Measurements from ENCODE around the gene TNNI3K.

Gene TNNI3K

DNA sequence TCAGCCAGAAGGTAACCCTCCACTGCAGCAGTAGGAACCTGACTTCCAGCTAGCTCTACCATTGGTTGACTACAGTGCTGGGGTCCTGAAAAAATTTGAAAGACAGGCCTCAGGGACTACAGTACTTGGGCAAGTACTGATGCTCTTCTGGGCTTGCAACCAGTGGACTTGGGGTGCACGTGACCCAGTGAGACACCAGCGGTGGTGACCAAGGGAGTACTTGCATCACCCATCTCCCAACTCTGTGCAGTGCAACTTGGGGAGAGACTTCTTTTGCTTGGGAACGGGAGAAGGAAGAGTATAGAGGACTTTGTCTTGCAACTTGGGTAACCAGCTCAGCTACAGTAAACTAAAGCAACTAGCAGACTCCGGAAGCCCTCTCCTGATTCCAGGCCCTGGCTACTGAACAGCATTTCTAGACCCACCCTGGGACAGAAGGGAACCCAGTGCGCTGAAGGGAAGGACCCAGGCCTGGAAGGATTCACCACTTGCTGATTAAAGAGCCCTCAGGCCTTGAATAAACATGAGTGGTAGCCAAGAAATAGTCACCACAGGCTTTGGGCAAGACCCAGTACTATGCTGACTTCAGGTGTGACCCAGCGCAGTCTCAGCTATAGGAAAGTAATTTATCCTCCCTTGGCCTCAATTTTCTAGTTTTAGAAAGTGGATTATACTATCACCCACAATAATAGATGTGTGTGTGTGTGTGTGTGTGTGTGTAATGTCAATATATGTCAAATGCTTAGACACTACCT, 45.6 kb downstream of the TNNI3K start:
- no peak overlapping the region for H3K4me3 ChIP-seq (ENCODE audit: low read depth, low read length)

DNA sequence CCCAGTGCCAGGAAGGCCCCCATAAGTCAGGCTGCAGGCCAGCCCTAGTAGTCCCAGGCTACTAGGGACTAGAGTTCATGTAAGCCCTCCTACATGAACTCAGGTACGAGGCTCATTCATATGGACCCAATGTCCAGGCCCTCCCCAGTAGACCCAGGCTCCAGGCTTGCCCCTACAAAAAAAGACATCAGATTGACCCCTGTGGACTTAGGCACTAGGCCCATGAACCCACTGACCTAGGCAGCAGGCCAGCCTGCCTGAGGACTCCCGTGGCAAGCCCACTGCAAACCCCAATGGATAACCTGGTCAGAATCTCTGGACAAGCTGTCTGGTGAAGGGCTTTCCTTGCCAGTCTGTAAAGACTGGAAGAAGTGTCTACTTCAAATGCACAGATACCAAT, 51.2 kb downstream of the TNNI3K start:
- no peak overlapping the region for H3K4me3 ChIP-seq (ENCODE audit: low read depth, low read length)

DNA sequence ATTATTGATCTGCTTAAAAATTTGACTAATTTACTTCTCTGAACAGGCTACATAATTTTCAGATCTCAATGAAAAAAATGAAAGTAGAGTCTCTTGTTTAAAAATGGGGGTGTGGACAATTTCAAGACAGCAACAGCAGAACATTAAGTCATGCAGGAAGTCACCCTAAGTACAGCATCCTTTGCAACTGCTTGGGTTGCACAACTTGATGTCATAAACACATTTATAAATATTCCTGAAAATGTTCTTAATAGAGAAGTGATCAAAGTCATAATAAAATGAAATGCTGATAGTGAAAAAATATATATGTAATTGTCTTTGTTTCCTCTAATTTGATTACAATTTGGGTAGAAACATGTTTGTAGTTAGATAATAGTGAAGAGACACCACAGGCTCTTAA, 79.3 kb downstream of the TNNI3K start:
- H3K4me3 ChIP-seq (ENCODE audit: low read depth, low read length): no peak overlapping the region

DNA sequence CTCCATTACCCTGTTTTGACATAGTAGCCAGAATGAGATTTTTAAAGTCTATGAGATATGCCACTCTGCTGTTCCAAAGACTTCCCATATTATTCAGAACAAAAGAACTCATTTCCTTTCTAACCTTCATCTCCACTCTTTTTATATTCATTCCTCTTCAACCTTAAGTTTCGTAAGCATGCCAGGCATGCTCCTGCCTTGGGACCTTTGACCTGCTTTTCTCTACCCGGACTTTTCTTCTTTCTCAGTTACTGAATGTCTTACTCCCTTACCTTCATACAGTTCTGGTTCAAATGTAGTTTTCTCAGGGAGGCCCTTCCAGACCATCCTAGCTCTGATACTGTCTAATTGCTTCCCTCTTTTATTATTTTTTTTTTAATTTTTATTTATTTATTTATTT, 81.1 kb downstream of the TNNI3K start:
- no peak overlapping the region for H3K4me3 ChIP-seq (ENCODE audit: low read depth, low read length)

DNA sequence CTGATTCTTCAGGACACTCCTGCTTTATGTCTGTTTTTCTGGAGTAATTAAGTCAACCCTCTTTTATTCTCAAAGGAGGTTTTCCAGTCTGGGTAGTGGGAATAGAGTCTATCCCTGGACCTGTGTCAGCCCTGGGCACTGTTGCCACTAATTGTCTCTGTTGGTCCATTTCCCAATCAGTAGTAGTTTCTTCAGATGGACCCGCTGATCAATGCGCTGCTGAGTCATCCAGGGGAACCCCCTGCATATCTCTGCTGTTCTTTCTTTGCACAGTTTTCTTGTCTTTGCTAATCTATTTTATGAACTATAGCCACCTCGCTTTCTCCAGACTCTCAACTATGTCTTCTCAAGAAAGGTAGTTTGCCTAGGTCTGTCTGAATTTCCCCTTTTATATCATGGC, 82.5 kb downstream of the TNNI3K start:
- H3K4me3 ChIP-seq (ENCODE audit: low read depth, low read length): no peak overlapping the region

DNA sequence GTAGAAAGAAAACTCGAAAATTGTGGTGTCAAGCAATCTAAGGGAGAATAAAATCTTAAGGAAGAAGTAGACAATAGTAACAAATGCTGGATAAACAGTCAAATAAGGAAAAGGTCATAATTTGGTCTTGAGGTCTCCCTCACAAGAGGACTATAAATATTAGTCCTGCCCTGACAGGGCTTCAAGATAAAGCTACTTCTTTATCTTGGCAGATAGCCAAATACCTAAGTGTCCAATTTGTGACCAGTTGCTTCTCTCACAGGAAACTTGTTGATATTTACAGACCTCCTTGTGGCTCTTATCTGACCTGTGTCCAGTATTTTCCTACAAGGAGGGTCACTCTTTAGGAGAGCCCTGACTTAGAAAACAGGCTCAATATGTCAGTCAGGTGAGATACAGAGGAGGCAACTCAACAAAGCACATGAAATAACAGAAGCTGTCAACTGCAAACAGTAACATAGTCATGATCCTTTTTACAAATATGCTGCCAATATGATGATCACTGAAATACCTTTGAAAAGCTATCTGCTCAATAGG, 88.8 kb downstream of the TNNI3K start:
- H3K4me3 ChIP-seq (ENCODE audit: low read depth, low read length): no peak overlapping the region

DNA sequence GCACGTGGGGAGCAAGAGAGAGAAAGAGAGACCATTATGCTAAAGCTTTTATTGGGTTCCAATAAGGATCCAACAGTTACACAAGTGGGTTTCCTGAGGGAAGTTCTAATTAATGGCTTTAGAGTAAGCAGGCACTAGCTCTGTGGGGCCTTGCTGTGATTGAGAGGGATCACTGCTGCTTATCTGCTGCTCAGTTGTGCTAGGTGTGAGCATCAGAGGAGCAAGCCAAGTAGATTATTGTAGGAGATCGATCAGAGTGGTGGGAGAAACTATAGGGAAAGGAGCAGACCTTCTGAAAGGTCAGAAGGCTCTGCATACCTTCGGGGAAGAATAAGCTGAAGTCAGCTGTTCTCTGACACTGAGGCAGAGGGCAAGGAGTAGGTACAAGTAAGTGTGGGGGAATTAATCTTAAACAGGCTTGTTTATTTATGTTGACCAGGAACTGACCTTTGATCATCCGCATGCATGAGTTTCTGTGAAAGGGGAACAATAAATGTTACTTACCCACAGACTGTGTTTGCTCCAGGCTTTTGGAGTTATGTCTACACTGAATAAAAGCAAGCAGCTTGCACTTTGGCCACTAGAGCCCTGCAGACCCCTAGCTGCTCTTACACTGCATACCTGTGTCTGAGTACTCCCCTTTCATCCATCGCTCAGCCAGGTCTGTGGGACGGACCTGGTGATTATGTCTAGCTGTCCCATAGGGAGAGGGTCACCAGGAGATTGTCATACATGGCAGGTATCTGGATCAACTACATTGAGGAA, 89.7 kb downstream of the TNNI3K start:
- H3K4me3 ChIP-seq (ENCODE audit: low read depth, low read length): no peak overlapping the region

DNA sequence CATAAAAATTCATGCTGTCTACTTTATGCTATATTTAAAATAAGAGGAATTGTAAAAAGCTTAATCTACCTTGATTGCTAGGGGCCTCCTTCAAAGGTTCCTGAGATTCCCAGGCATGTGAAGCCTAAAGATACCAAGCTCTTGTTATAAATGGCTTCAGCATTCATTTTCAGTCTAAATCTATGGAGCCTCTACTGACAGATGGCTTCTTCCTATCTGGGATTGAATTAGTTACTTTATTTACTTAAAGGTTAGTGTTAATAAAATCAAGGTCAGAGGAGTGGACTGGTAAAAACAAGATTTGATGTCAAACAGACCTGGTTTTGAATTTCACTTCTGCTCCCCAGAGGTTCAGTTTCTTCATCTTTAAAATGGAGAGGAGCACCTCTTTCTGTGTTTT, 93.7 kb downstream of the TNNI3K start:
- no peak overlapping the region for H3K4me3 ChIP-seq (ENCODE audit: low read depth, low read length)

DNA sequence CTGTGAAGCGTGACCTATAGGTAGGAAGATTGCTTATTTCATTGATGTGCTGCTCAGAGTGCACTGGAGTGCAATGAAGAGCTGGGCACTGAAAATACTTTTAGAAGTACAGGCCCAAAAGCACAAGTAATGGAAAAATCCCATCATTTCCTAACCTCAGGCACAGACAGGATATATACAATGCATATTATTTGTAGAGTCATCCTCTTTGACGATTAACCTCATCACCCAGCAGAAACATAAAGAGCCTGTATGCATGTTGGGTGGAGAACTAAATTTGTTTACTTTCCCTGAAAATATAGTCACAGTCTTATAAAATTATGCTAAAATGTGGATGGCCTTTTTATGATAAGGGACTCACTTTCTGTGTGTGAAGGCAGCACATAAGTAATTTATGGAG, 98.1 kb downstream of the TNNI3K start:
- H3K4me3 ChIP-seq (ENCODE audit: low read depth, low read length): no peak overlapping the region

DNA sequence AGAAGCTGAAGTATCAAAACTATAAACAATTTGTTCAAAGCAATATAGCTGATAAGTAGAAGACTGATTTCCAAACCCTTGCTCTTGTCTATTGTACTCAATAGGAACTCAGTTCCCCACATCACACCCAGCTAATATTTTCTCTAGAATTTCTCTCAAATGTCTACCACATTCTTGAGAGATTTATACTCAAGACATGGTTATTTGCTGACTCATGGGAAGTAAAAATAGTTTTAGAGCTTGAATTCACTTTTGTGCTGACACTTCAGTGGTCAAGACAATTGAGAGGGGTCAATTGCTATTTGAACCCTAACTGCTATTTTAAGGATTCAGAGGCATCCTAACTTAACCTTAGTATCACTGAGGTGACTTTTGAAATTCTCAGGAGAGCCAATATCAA, 99.0 kb downstream of the TNNI3K start:
- no peak overlapping the region for H3K4me3 ChIP-seq (ENCODE audit: low read depth, low read length)

DNA sequence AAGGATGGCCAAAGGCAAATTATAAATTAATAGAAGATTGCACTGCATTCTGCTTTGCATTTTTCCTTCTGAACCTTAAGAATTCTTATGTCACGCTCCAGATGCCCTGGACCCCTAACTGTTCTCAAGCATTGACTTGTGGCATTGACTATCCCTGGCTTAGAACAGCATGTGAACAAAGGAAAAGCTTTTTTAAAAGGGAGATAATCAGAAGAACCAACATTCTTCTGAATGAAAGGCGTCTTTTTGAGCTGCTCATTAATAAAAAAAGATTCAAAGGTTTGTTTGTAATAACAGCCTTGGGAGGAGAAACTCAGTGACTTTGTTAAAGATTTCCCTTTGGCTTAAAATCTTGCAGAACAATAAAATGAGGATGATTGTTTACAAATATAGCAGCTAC, 105.5 kb downstream of the TNNI3K start:
- no peak overlapping the region for H3K4me3 ChIP-seq (ENCODE audit: low read depth, low read length)

DNA sequence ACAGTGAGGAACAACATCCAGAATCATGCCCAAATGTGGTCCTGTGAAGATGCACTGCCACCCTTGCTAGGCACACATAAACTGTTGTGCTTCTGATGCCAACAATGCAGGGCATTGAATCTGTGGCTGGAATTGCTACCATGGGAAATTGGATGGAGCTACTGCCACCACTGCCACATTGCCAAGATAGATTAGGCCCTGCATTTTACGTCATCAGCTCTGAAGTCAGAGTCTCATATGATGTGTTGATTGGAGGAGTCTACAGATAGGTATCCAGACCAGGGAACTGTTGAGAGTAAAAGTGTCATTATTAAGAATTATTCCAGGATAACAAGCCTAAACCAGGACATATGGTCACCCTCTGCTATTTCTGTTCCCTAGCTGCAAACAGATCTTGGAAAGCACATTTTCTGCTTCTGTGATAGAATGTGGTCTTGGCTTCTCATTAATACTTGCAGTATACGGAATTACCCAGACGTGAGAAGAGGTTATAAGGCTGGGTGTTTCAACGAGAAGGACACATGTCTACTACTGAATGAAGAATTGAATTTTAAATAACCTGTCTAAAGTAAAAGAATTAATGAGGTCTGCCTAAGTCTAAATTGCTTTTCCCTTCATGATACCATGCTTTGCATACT, 106.6 kb downstream of the TNNI3K start:
- H3K4me3 ChIP-seq (ENCODE audit: low read depth, low read length): no peak overlapping the region

DNA sequence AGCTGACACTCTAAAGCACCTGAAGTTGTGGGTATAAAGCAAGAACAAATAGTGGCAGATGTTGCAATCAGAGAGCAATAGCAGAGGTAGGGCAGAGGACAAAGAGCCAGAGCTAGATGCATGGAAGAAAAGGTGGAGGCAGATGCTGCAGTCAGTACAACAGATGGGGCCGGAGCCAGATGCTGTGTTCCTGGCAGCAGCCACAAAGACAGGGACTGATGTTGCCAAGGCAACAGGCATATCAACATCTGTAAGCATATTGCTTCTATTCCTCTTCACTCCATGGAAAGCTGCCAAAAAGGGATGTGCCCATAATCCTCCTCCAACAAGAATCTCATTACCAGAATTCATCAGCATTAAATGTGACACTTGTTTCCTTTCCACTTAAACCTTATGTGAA, 108.0 kb downstream of the TNNI3K start:
- no peak overlapping the region for H3K4me3 ChIP-seq (ENCODE audit: low read depth, low read length)

DNA sequence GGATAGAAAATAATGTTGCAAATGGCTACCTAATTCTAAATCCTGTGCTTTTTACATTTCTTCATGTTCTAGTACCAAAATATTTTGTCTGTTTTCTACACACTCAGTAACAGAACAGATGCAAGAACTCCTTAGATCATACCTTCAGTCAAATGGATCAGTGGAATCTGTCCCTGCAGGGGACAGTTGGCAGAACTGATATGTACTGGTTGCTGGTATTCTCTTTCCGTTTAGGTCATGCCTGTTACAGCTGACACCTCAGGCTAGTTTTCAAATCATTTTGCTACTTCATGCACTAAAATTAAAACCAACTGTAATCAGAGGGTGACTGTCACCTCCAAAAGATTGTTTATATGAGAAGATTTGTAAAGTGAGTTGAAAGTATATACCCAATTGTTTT, 109.2 kb downstream of the TNNI3K start:
- no peak overlapping the region for H3K4me3 ChIP-seq (ENCODE audit: low read depth, low read length)

DNA sequence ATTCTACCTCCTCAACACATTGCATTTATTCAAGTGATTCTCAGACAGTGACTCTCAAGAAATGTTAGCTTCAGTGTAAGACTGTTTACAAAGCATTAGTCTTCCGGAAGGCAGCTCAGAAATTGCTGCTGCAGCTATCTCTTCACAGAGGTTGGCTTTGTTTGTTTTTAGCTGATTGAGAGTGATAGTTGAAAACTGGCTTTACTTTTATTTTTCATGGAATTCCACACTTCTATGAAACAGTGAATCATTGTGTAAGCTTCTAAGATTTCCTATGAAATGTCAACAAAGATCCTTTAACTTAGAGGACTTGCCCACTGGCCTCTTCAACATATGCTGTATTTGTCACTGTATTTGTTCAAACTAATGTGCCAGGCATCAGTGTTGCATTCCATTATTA, 121.3 kb downstream of the TNNI3K start:
- no peak overlapping the region for H3K4me3 ChIP-seq (ENCODE audit: low read depth, low read length)

DNA sequence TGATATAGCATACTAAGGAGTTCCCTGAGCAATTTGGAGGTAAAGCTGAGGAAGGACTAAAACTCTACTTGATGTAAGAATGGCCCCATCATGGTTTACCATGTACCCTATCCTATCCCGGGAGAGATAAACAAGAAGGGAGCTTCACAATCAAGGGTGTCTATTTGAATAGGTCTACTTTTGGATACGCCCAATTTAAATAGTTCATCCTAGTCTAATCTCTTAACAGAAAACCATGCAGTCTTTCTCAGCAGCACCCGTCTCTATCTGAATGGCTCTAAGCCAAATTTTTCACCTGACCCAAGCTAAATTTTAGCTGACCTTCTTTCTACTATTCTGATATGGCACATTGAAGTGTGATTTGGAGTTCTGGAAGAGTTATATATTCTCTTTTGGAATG, 122.0 kb downstream of the TNNI3K start:
- no peak overlapping the region for H3K4me3 ChIP-seq (ENCODE audit: low read depth, low read length)

DNA sequence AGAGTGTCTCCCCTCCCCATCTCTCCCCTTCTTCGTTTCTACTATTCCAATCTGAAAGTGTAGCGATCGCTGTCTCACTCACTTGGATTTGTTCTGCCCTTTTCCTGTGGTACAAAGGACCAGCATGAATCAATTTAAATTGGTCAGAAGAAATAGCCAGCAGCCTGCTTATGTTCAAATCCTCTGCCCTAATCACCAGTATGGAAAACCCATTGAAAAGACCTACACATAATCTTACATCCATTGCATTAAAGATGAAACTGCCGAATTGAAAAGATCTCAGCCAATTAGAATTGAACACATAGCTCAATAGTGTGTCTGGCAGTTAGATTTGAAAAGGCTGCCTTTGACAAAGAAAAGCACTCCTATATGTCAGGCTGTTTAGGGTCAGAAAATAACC, 122.6 kb downstream of the TNNI3K start:
- H3K4me3 ChIP-seq (ENCODE audit: low read depth, low read length): no peak overlapping the region

DNA sequence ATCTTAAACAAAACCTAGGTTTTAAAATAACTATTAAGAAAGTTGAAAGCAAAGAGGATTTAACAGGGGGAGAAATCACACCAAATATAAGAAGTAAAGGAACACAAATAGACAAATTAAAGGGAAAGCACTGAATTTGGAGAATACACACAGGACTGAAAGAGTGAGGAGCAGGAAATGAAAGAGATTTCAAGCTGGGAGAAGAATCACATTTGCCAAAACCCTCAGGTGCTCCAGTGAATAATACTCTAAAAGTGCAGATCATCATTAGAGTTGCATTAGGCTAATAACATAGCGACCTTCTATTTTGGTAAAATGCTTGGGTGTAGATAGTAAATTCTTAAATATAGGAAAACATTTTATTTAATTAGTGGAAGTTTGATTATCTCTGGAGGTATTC, 127.5 kb downstream of the TNNI3K start:
- no peak overlapping the region for H3K4me3 ChIP-seq (ENCODE audit: low read depth, low read length)

DNA sequence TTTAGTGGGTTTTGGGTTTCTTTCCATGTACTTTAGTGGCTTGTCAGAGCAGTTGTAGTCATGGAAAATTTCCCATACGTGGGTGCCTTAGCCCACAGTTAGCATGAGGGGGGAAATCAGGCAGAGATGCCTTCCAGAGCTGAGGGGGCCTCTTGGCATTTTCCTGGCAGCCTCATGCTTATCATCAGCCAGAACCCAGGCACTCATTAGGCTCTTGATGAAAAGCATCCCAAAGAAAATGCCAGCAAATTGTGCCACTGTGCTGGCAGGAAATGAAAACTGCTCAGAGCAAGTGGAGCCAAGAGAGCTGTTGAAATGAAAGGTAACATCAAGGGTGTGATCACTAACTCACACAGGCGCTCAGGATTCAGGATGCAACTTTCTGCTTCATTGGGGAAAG, 128.0 kb downstream of the TNNI3K start:
- no peak overlapping the region for H3K4me3 ChIP-seq (ENCODE audit: low read depth, low read length)

DNA sequence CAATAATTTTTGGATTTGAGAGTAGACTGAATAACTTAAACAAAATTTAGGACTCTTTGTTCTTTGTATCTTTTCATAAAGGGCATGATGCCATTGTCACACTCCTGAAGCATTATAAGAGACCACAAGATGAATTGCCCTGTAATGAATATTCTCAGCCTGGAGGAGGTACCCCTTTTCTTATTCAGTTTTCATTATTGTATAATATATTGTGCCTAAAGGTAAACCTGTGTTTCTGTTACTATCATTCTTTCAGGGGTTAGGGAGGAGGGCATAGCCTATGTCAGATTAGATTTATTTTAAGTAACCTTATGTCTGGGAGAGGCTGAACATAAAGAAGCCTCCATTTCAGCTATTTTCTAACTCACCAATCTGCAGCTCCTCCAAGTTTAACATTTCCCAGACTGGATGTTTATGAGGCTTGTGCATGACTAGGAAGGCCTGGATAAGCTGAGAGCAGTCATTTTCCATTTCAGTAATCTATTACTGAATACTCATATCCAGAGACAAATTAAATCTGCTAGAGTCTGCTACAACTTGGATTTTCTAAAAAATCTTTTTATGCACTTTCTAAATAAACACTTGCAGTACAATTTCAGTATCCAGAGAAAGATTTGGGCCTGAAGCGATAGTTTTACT, 132.1 kb downstream of the TNNI3K start:
- H3K4me3 ChIP-seq (ENCODE audit: low read depth, low read length): no peak overlapping the region

DNA sequence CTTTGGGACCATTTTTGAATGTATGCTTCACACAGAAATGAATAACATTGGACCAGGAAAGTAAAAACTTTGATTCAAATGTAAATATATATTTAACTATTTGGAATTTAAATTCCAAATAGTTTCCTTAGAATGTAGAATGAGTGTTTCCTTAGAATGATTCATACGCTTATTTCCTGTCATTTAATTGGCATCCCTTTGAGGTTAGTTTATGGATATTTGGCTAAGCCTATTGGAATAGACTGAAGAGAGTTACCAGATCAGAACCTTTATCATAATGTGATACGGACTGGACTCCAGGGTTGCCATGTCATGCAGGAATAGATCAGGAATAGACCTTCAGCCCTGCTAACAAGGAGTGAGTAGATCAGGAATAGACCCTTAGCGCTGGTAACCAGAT, 133.1 kb downstream of the TNNI3K start:
- H3K4me3 ChIP-seq (ENCODE audit: low read depth, low read length): no peak overlapping the region
